ENCODE data around the gene FRG2. TPM values are rescaled to one million over a fixed set of nuclear protein-coding genes. Genes with fewer than 3 reads are reported as not detected.
"Not testable (repeated sequence)": the region's sequence is repeated elsewhere in the genome, so short reads cannot be mapped to it uniquely, and the experiment has no call there.

FRG2 gene
- total RNA-seq, 1 donor = not detected

DNA sequence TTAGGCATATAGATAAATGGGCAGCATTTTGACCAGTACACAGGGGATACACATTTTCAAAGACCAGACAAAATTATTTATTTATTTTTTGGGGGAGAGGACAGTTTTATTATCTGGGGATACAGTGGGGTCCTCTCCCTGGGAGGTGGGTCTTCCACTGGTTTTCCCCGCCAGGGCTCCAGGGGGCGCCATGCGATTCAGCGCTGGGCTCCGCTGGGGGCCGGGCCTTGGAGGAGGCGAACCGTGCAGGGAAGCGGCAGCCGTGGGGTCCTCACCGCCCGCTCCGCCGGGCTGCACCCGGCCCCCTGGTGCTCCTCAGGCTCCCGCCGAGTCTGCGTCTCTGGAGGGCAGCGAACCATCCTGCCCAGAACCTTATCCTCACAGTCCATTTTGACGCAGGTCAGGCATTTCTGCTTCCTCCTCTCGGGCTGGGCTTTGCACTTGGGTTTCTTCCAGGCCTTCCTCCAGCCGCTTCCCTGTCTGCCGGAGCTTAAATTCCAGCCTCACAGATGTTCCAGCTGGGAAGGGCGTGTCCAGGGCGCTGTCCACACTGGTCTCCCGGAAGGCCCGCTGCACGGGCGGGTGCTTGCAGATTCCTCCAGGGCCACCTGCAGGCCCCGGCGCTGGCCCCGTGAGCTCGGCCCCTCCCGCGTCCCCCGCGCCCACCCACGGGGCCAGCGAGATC, 10.8 kb upstream of the FRG2 start:
- not testable (repeated sequence) for H3K4me3 ChIP-seq (ENCODE audit: insufficient read depth, low read length); H3K27ac ChIP-seq (ENCODE audit: low read depth, low read length); H3K27me3 ChIP-seq (ENCODE audit: insufficient read depth, low read length); H3K9me3 ChIP-seq (ENCODE audit: low read depth, low read length); DNase-seq (ENCODE audit: insufficient read length, low spot score, missing footprints); H3K79me2 ChIP-seq (ENCODE audit: insufficient read depth, low read length); H2AFZ ChIP-seq (ENCODE audit: low read length); H3K36me3 ChIP-seq (ENCODE audit: insufficient read depth, low read length); H4K20me1 ChIP-seq (ENCODE audit: insufficient read depth, low read length); H3K4me1 ChIP-seq (ENCODE audit: insufficient read depth, low read length); H3K4me2 ChIP-seq (ENCODE audit: insufficient read depth, low read length)

DNA sequence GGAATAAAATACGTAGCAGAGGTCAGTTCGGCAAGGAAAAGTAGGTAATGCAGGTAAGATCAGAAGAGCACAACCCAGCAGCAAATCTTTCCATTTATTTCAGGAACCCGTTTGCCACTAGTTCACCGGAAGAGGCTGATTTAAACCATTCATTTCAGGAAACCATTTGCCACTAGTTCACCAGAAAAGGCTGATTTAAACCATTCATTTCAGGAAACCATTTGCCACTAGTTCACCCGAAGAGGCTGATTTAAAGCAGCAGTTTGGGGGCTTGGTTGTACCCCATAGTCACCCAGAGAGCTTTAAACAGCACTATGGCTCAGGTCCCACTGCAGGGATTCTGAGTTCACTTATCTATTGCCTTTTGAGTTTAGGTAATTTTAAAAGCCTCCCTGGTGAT, 4.2 kb upstream of the FRG2 start:
- H3K36me3 ChIP-seq (ENCODE audit: insufficient read depth, low read length); H3K4me3 ChIP-seq (ENCODE audit: insufficient read depth, low read length); H3K9me3 ChIP-seq (ENCODE audit: low read depth, low read length); H3K27ac ChIP-seq (ENCODE audit: low read depth, low read length); H3K27me3 ChIP-seq (ENCODE audit: insufficient read depth, low read length); H4K20me1 ChIP-seq (ENCODE audit: insufficient read depth, low read length); DNase-seq (ENCODE audit: insufficient read length, low spot score, missing footprints); H3K79me2 ChIP-seq (ENCODE audit: insufficient read depth, low read length); H3K4me1 ChIP-seq (ENCODE audit: insufficient read depth, low read length); H3K4me2 ChIP-seq (ENCODE audit: insufficient read depth, low read length); H2AFZ ChIP-seq (ENCODE audit: low read length): not testable (repeated sequence)

GRCh38 chr4:190022614-190023281, 4.3 kb downstream of the FRG2 start:
- not testable (repeated sequence) for H3K4me3 ChIP-seq (ENCODE audit: insufficient read depth, low read length); H3K79me2 ChIP-seq (ENCODE audit: insufficient read depth, low read length); H3K4me2 ChIP-seq (ENCODE audit: insufficient read depth, low read length); H2AFZ ChIP-seq (ENCODE audit: low read length); H3K27ac ChIP-seq (ENCODE audit: low read depth, low read length); H3K9me3 ChIP-seq (ENCODE audit: low read depth, low read length); H3K4me1 ChIP-seq (ENCODE audit: insufficient read depth, low read length); H4K20me1 ChIP-seq (ENCODE audit: insufficient read depth, low read length); H3K36me3 ChIP-seq (ENCODE audit: insufficient read depth, low read length)
- DNase-seq (ENCODE audit: insufficient read length, low spot score, missing footprints) = peak; percentile 38
- H3K27me3 ChIP-seq (ENCODE audit: insufficient read depth, low read length) = peaks cover 37% of the 10 kb centered on the region

GRCh38 chr4:190021973-190022372, 5.1 kb downstream of the FRG2 start:
- H3K4me3 ChIP-seq (ENCODE audit: insufficient read depth, low read length); H3K27ac ChIP-seq (ENCODE audit: low read depth, low read length); DNase-seq (ENCODE audit: insufficient read length, low spot score, missing footprints); H3K4me1 ChIP-seq (ENCODE audit: insufficient read depth, low read length); H3K79me2 ChIP-seq (ENCODE audit: insufficient read depth, low read length); H2AFZ ChIP-seq (ENCODE audit: low read length); H3K36me3 ChIP-seq (ENCODE audit: insufficient read depth, low read length); H3K4me2 ChIP-seq (ENCODE audit: insufficient read depth, low read length); H4K20me1 ChIP-seq (ENCODE audit: insufficient read depth, low read length); H3K9me3 ChIP-seq (ENCODE audit: low read depth, low read length): not testable (repeated sequence)
- H3K27me3 ChIP-seq (ENCODE audit: insufficient read depth, low read length) = peaks cover 44% of the 10 kb centered on the region

DNA sequence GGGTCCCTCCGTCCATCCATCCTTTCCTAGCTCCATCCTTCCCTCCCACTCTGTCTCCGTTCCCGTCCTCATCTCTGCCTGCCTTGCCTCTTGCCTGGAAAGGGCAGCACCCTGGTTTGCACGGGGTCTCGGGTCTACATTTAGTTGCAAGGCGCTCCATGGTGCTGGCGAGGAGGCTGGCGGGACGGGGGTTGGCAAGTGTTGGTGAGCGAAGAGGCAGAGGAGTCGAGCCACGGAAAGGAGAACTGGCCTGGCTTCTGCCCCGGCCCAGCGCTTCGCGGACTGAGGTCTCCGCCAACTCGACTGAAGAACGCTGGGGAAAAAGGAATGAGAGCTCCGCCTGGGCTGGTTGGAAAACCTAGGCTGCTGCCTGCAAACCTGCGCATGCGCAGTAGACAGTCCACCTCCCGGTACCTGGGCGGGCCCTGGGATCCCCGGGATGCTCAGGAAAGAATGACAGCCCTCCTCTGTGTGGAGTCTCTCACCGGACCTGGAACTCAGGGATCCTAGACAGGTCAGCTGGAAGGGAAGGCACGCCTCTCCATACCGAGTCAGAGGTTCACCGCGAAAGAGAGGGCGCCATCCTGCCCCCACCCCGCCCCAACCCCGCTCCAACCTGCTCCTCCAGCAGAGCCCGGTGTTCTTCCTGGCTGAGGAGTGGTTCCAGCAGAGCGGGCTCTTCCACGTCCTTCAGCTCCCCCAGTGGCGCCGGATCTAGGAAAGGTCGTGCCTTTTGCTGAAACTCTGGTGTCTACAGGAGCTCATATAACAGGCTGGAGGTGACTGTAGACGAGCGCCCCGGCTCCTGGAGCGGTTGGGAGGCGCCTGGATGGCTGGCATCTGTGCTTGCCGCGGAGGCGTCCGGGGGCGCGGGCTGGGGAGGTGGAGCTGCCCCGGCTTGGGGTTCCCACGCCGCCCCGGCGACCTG, 6.0 kb downstream of the FRG2 start:
- no peak overlapping the region for H3K4me3 ChIP-seq (ENCODE audit: insufficient read depth, low read length)
- H3K27me3 ChIP-seq (ENCODE audit: insufficient read depth, low read length) = peaks cover 53% of the 10 kb centered on the region
- no peaks in the 10 kb centered on the region for H3K4me1 ChIP-seq (ENCODE audit: insufficient read depth, low read length)
- H4K20me1 ChIP-seq (ENCODE audit: insufficient read depth, low read length) = no peaks in the 10 kb centered on the region
- no peaks in the 10 kb centered on the region for H3K9me3 ChIP-seq (ENCODE audit: low read depth, low read length)
- peak; percentile 88 for DNase-seq (ENCODE audit: insufficient read length, low spot score, missing footprints)
- no peak overlapping the region for H3K4me2 ChIP-seq (ENCODE audit: insufficient read depth, low read length)
- H3K36me3 ChIP-seq (ENCODE audit: insufficient read depth, low read length) = no peaks in the 10 kb centered on the region
- no peak for TF ChIP-seq CTCF (IDR thresholded peaks at IDR 0.05; ENCODE audit: extremely low read depth, low read depth, low read length)
- no peak overlapping the region for H2AFZ ChIP-seq (ENCODE audit: low read length)
- no peaks in the 10 kb centered on the region for H3K79me2 ChIP-seq (ENCODE audit: insufficient read depth, low read length)
- H3K27ac ChIP-seq (ENCODE audit: low read depth, low read length) = no peak overlapping the region

DNA sequence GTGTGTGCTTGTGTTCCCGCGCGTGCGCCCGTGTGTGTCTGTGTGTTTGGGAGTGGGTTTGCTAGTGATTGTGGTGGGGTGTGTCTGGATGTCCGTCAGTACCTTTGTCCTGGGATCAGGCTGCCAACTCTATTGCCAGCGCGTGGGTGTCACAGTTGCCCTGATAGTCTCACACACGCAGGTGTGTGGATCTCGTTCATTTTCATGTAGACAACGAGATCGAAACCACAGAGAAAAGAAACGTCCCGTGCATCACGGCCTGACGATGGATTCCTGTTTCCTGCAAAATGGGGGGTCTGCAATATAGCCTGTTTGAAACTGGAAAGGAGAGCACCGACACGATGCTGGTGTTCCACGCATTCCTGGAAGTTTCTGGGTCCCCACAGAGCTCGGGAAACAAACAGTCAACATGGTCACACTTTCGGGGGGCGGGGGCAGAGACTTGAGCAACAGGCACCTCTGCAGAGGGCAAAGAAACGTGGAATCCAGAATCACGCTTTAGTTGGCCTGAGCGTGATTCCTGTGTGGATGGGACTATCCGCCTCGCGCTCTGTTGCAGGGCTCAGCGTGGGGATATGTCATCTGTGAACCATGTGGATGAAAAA, 7.1 kb downstream of the FRG2 start:
- H4K20me1 ChIP-seq (ENCODE audit: insufficient read depth, low read length); H3K36me3 ChIP-seq (ENCODE audit: insufficient read depth, low read length); H3K79me2 ChIP-seq (ENCODE audit: insufficient read depth, low read length); H3K4me1 ChIP-seq (ENCODE audit: insufficient read depth, low read length); H3K4me2 ChIP-seq (ENCODE audit: insufficient read depth, low read length); H3K9me3 ChIP-seq (ENCODE audit: low read depth, low read length); H3K27ac ChIP-seq (ENCODE audit: low read depth, low read length); H3K4me3 ChIP-seq (ENCODE audit: insufficient read depth, low read length); H2AFZ ChIP-seq (ENCODE audit: low read length): not testable (repeated sequence)
- H3K27me3 ChIP-seq (ENCODE audit: insufficient read depth, low read length) = peaks cover 64% of the 10 kb centered on the region
- peak; percentile 66 for DNase-seq (ENCODE audit: insufficient read length, low spot score, missing footprints)
